ENCODE results near the gene TOB1. TPM values are rescaled to one million over a fixed set of nuclear protein-coding genes. Genes with fewer than 3 reads are reported as not detected.

Gene TOB1
- total and polyA plus RNA-seq, 9 of the 15 experiments (the other 6 are each of a cell fraction or from before 2014, with no cell fraction given) = 4.8 to 63.7 (median 13.2) TPM

GRCh38 chr17:50867363-50868139 lies 1.4 kb upstream of the TOB1 start (continued):
- TF ChIP-seq ZNF584 (CRISPR knock-in tag; IDR thresholded peaks at IDR 0.05; ENCODE audit: low read depth) = no peak
- TF ChIP-seq HMG20A (CRISPR knock-in tag; conservative IDR thresholded peaks at IDR 0.05) = no peak
- TF ChIP-seq SAFB (IDR thresholded peaks at IDR 0.05; ENCODE audit: borderline replicate concordance, low read depth, low read length) = no peak
- TF ChIP-seq SRSF7 (optimal IDR thresholded peaks at IDR 0.05; ENCODE audit: low read depth, low read length) = no peak
- peak; percentile 70 for TF ChIP-seq POLR2H (tag; IDR thresholded peaks at IDR 0.05; ENCODE audit: low read depth)
- TF ChIP-seq TSHZ1 (CRISPR knock-in tag; IDR thresholded peaks at IDR 0.05) = no peak
- TF ChIP-seq AFF4 (CRISPR knock-in tag; IDR thresholded peaks at IDR 0.05) = 0 out of 2 replicates have a peak, but pooled peaks have one; percentile 72
- no peak for TF ChIP-seq HINFP (tag; conservative IDR thresholded peaks at IDR 0.05; ENCODE audit: low read depth)
- no peak for TF ChIP-seq ZNF124 (CRISPR knock-in tag; IDR thresholded peaks at IDR 0.05)
- no peak for TF ChIP-seq ZFP30 (CRISPR knock-in tag; IDR thresholded peaks at IDR 0.05; ENCODE audit: borderline replicate concordance)
- TF ChIP-seq CUX1 (CRISPR knock-in tag; IDR thresholded peaks at IDR 0.05) = no peak
- peak; percentile 94 for TF ChIP-seq ZNF24 (IDR thresholded peaks at IDR 0.05)

All from K562 (cell line).